Neural cell (in vitro differentiated cells): Measurements from ENCODE around the gene ME3. TPM values are rescaled to one million over a fixed set of nuclear protein-coding genes. Genes with fewer than 3 reads are reported as not detected.
"Not testable (repeated sequence)": the region's sequence is repeated elsewhere in the genome, so short reads cannot be mapped to it uniquely, and the experiment has no call there.

Source experiments
- H2AFZ ChIP-seq: fragments of 200-600, 300-800 bp; sonication (generic), shearing (Covaris generic); 2 replicates; pipeline ENCODE4 v1.6.0; 2014; ENCODE audit warnings: low read depth, mild to moderate bottlenecking, antibody characterized with exemption, low read length, moderate library complexity
- H3F3A ChIP-seq: fragments of 200-600 bp; shearing (Covaris generic); 2 replicates; pipeline ENCODE4 v1.6.1; 2016; ENCODE audit warnings: mild to moderate bottlenecking, moderate library complexity, mixed read lengths, antibody characterized with exemption, low read length; ENCODE audit not compliant: insufficient read depth, poor library complexity, severe bottlenecking
- H3K27ac ChIP-seq: fragments of 200-600, 300-800 bp; sonication (generic), shearing (Covaris generic); 2 replicates; pipeline ENCODE4 v1.5.1; 2014; ENCODE audit warnings: mild to moderate bottlenecking, low read length, moderate library complexity
- H3K27me3 ChIP-seq: fragments of 300-800, 200-600 bp; sonication (generic), shearing (Covaris generic); 2 replicates; pipeline ENCODE4 v1.6.0; 2014; ENCODE audit warnings: mild to moderate bottlenecking, low read depth, low read length, moderate library complexity; ENCODE audit not compliant: insufficient read depth
- H3K36me3 ChIP-seq: fragments of 300-800, 200-600 bp; sonication (generic), shearing (Covaris generic); 2 replicates; pipeline ENCODE4 v1.5.1; 2014; ENCODE audit warnings: mild to moderate bottlenecking, antibody characterized with exemption, low read length, moderate library complexity; ENCODE audit not compliant: insufficient read depth
- H3K4me2 ChIP-seq: fragments of 300-800, 200-600 bp; sonication (generic), shearing (Covaris generic); 2 replicates; pipeline ENCODE4 v1.6.0; 2014; ENCODE audit warnings: mild to moderate bottlenecking, low read length
- H3K4me3 ChIP-seq: fragments of 300-800, 200-600 bp; sonication (generic), shearing (Covaris generic); 2 replicates; pipeline ENCODE4 v1.5.1; 2014; ENCODE audit warnings: mild to moderate bottlenecking, low read length, moderate library complexity
- H3K79me2 ChIP-seq: fragments of 200-600 bp; shearing (Covaris generic); replicated peaks from 2 replicates; pipeline ENCODE4 v1.6.0; 2014; ENCODE audit warnings: mild to moderate bottlenecking, low read length, moderate library complexity; ENCODE audit not compliant: insufficient read depth
- H3K9ac ChIP-seq: fragments of 300-800, 200-600 bp; sonication (generic), shearing (Covaris generic); 2 replicates; pipeline ENCODE4 v1.6.1; 2016; ENCODE audit warnings: mild to moderate bottlenecking, low read length, mixed read lengths
- H3K9me2 ChIP-seq: fragments of 200-600 bp; shearing (Covaris generic); 2 replicates; pipeline ENCODE4 v1.6.1; 2016; ENCODE audit warnings: mild to moderate bottlenecking, low read length, mixed read lengths; ENCODE audit not compliant: insufficient read depth
- H3K9me3 ChIP-seq: fragments of 200-600, 300-800 bp; sonication (generic), shearing (Covaris generic); 2 replicates; pipeline ENCODE4 v1.6.1; 2016; ENCODE audit warnings: mild to moderate bottlenecking, mixed run types, low read length, moderate library complexity, mixed read lengths
- H4K20me1 ChIP-seq: fragments of 200-600 bp; shearing (Covaris generic); 2 replicates; pipeline ENCODE4 v1.6.1; 2016; ENCODE audit warnings: mild to moderate bottlenecking, mixed run types; ENCODE audit not compliant: insufficient read depth
- EP300 ChIP-seq: fragments of 450-650 bp; conservative IDR thresholded peaks from 2 replicates; pipeline ENCODE4 v1.6.1; 2014; ENCODE audit warnings: antibody characterized with exemption, mild to moderate bottlenecking, moderate library complexity; ENCODE audit not compliant: poor library complexity, severe bottlenecking
- EZH2 ChIP-seq: fragments of 200-600, 300-800 bp; shearing (Covaris generic), sonication (generic); IDR thresholded peaks from 2 replicates; pipeline ENCODE4 v1.6.1; 2014; ENCODE audit warnings: antibody characterized with exemption, low read length, borderline replicate concordance, mild to moderate bottlenecking; ENCODE audit not compliant: insufficient read depth, poor library complexity, severe bottlenecking
- MXI1 ChIP-seq: fragments of 450-650 bp; conservative IDR thresholded peaks from 2 replicates; pipeline ENCODE4 v1.6.1; 2014; ENCODE audit warnings: antibody characterized with exemption, mild to moderate bottlenecking; ENCODE audit not compliant: poor library complexity, severe bottlenecking
- POLR2AphosphoS5 ChIP-seq: IDR thresholded peaks from 2 replicates; pipeline ENCODE4 v1.6.1; 2012
- RAD21 ChIP-seq: fragments of 450-650 bp; conservative IDR thresholded peaks from 2 replicates; pipeline ENCODE4 v1.6.1; 2014; ENCODE audit warnings: antibody characterized with exemption, mild to moderate bottlenecking, moderate library complexity
- SMC3 ChIP-seq: fragments of 450-650 bp; conservative IDR thresholded peaks from 2 replicates; pipeline ENCODE4 v1.6.1; 2014; ENCODE audit warnings: antibody characterized with exemption, mild to moderate bottlenecking, moderate library complexity; ENCODE audit not compliant: poor library complexity
- polyA plus RNA-seq: library from polyadenylated mRNA; depleted of rRNA; stranded (reverse); fragments of >200 nt; gene quantifications from 2 replicates; pipeline ENCODE4 v1.2.3, GENCODE V29; 2014
- TF ChIP-seq, protein P1 (sequence below): fragments of 450-650 bp; IDR thresholded peaks from 2 replicates; pipeline ENCODE4 v1.5.1; 2014; ENCODE audit warnings: antibody characterized with exemption, mild to moderate bottlenecking, moderate library complexity; ENCODE audit not compliant: poor library complexity, severe bottlenecking

Gene ME3
- polyA plus RNA-seq, 1 donor from 2014 or later, result 2.1 TPM

DNA sequence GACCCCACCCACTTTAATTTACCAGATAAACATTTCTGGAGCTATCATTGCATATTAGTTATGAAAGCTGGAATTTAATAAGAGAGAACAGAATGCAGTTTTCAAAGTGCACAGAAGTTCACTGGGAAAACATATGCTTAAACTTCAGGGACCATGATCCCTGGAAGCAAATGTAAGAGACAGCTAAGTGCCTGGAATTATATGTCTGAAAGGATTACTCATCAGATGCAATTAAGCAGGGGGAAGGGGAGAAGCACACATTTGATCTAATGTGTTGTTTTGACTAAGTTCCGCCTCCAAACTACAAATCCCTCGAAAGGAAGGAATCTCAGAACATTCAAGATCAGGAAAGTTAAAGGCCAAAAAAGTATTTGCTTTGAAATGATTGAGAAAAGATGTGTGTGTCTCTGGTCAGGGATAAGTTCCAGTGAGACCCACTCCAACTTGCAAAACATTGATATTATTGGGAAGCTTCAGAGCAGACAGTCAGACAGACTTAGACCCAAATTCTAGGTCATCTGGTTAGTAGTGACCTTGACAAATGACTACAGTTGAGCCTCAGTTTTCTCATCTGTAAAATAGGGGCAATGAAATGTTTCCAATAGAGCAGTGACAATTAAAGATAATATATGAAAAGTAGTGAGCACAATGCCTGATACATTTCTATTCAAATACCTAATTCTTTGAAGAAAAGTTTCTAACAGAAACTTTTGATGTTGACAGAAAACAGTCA is 147.6 kb downstream of the ME3 start:
- Histone ChIP-seq H3K36me3 (no peaks in the 10 kb centered on the region), H3K9ac (no peak overlapping the region), H3K4me2 (no peak overlapping the region)

DNA sequence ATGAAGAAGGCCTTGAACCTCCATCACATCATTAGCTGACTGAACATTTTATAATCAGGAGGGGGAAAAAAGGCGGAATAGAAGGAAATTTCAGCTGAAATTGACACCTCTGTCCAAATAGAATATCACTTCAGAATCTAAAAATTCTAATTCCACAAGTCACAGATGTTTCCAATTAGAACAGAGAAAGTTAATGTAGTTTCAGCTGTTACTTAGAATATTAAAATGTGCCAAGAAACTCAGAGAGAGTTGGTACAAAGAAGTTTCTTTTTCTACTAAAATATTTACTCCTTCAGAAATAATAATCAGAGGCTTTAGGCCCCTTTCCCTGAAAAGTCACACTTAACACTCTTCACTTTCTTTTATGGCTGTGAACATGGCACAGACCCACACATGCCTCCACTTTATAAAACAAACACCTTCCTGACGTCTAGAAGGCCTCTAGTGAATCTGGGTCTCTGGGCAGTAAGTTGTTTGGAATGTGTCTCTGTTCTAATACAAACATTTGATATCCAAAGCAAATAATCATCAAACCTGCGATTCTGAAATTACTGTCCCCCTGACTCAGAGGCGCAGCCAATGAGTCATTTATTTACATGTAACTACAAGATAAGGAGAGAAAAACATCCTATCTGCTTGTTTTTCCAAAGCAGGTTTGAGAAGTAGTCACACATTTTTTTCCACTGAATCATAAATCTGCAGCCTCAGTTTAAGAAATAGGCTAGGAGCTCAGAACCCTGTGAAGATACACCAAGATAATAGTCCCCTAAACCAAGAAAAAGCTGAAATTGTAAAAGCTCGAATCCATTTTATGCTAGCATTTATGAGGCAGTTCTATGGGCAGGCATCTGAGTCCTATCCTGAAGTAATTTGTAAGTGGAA is 148.4 kb downstream of the ME3 start:
- no peak overlapping the region for H2AFZ ChIP-seq
- H3K4me2 ChIP-seq, result no peak overlapping the region
- no peaks in the 10 kb centered on the region for H3K9me3 ChIP-seq
- TF ChIP-seq RAD21, result no peak
- TF ChIP-seq MXI1, result no peak
- TF ChIP-seq EZH2, result no peak
- TF ChIP-seq, protein P1, sequence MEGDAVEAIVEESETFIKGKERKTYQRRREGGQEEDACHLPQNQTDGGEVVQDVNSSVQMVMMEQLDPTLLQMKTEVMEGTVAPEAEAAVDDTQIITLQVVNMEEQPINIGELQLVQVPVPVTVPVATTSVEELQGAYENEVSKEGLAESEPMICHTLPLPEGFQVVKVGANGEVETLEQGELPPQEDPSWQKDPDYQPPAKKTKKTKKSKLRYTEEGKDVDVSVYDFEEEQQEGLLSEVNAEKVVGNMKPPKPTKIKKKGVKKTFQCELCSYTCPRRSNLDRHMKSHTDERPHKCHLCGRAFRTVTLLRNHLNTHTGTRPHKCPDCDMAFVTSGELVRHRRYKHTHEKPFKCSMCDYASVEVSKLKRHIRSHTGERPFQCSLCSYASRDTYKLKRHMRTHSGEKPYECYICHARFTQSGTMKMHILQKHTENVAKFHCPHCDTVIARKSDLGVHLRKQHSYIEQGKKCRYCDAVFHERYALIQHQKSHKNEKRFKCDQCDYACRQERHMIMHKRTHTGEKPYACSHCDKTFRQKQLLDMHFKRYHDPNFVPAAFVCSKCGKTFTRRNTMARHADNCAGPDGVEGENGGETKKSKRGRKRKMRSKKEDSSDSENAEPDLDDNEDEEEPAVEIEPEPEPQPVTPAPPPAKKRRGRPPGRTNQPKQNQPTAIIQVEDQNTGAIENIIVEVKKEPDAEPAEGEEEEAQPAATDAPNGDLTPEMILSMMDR, result no peak
- TF ChIP-seq EP300, result no peak
- no peak for TF ChIP-seq SMC3
- no peak overlapping the region for H3K4me3 ChIP-seq
- no peak overlapping the region for H3K27ac ChIP-seq
- no peak overlapping the region for H3K9ac ChIP-seq
- H3K79me2 ChIP-seq, result no peaks in the 10 kb centered on the region
- no peaks in the 10 kb centered on the region for H3K9me2 ChIP-seq
- H4K20me1 ChIP-seq, result no peaks in the 10 kb centered on the region
- no peaks in the 10 kb centered on the region for H3F3A ChIP-seq
- H3K36me3 ChIP-seq, result no peaks in the 10 kb centered on the region
- no peaks in the 10 kb centered on the region for H3K27me3 ChIP-seq

More for the DNA sequence above, 147.6 kb downstream of the ME3 start:
- Histone ChIP-seq H3K27ac (no peak overlapping the region), H2AFZ (no peak overlapping the region), H4K20me1 (no peaks in the 10 kb centered on the region), H3K4me3 (no peak overlapping the region), H3K79me2 (no peaks in the 10 kb centered on the region), H3K9me3 (no peaks in the 10 kb centered on the region), H3F3A (no peaks in the 10 kb centered on the region), H3K9me2 (no peaks in the 10 kb centered on the region), H3K27me3 (no peaks in the 10 kb centered on the region)
- TF ChIP-seq, protein P1, result no peak
- TF ChIP-seq POLR2AphosphoS5 (no peak), EZH2 (no peak), SMC3 (no peak)

DNA sequence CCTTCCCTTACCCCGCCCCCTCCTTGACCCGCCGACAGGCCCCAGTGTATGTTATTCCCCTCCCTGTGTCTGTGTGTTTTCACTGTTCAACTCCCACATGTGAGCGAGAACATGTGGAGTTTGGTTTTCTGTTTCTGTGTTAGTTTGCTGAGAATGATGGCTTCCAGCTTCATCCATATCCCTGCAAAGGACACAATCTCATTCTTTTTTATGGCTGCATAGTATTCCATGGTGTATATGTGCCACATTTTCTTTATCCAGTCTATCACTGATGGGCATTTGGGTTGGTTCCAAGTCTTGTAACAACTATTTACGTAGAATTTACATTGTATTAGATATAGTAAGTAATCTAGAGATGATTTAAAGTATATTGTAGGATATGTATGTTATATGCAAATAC is 149.9 kb downstream of the ME3 start:
- not testable (repeated sequence) for H3K27ac ChIP-seq, H4K20me1 ChIP-seq, H3K9ac ChIP-seq, H2AFZ ChIP-seq, H3K27me3 ChIP-seq, H3K9me2 ChIP-seq, H3K4me2 ChIP-seq, H3K9me3 ChIP-seq, H3K4me3 ChIP-seq, H3K79me2 ChIP-seq, H3K36me3 ChIP-seq, H3F3A ChIP-seq
